Fibroblast of skin of right biceps (primary cell): Measurements from ENCODE around the gene PRKCA.

Experiments
- DNase-seq: peaks from one replicate; pipeline ENCODE4 v3.0.0-alpha.2; 2013

Gene PRKCA

DNA sequence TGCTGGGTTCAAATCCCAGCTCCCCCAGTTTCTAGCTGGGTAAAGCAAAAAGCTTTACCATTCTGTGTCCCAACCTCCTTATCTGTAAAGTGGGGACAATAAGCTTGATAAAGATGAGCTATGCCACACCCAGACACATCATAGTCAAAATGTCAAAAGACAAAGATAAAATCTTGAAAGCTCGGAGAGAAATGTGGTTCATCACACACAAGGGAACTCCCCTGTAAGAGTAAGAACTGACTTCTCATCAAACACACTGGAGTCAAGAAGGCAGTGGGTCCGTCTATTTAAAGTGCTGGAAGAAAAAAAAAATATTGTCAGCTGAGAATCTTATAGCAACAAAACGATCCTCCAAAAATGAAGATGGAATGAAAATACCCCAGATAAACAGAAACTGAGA, 557.8 kb downstream of the PRKCA start:
- no peak for DNase-seq
